Endothelial cell (in vitro differentiated cells): ENCODE data around the gene SORBS1. TPM values are rescaled to one million over a fixed set of nuclear protein-coding genes. Genes with fewer than 3 reads are reported as not detected.

Experiments
- DNase-seq: peaks from one replicate; pipeline ENCODE4 v3.0.0; 2021; ENCODE audit warnings: low spot score
- H3K27ac Mint-ChIP-seq: one replicate; pipeline ENCODE4 v1.8.0; 2021; ENCODE audit warnings: mixed read lengths, inconsistent platforms; ENCODE audit not compliant: unreplicated experiment
- H3K27me3 Mint-ChIP-seq: one replicate; pipeline ENCODE4 v1.8.0; 2021; ENCODE audit warnings: mild to moderate bottlenecking, moderate library complexity, mixed read lengths, inconsistent platforms; ENCODE audit not compliant: unreplicated experiment
- H3K36me3 Mint-ChIP-seq: one replicate; pipeline ENCODE4 v1.8.0; 2021; ENCODE audit warnings: mild to moderate bottlenecking, low read depth, mixed read lengths, inconsistent platforms; ENCODE audit not compliant: unreplicated experiment
- H3K4me1 Mint-ChIP-seq: one replicate; pipeline ENCODE4 v1.8.0; 2021; ENCODE audit warnings: mild to moderate bottlenecking, mixed read lengths, inconsistent platforms; ENCODE audit not compliant: unreplicated experiment
- H3K4me3 Mint-ChIP-seq: one replicate; pipeline ENCODE4 v1.8.0; 2021; ENCODE audit warnings: mild to moderate bottlenecking, mixed read lengths, inconsistent platforms; ENCODE audit not compliant: unreplicated experiment
- H3K9me3 Mint-ChIP-seq: one replicate; pipeline ENCODE4 v1.8.0; 2021; ENCODE audit warnings: mixed read lengths, inconsistent platforms; ENCODE audit not compliant: unreplicated experiment
- total RNA-seq: library from RNA; stranded (reverse); fragmentation: NEBNext Ultra II Directional; extraction: Animal tissue kit (Norgen Biotek cat#: 25700); gene quantifications from one replicate; pipeline ENCODE4 v1.2.1, GENCODE V29; 2021; ENCODE audit not compliant: unreplicated experiment
- TF ChIP-seq, protein P1 (sequence below): fragments of 200-600 bp; sonication (generic); IDR thresholded peaks from one replicate; pipeline ENCODE4 v1.5.0; 2021; ENCODE audit warnings: antibody characterized with exemption; ENCODE audit not compliant: unreplicated experiment

The SORBS1 gene
- total RNA-seq, 1 donor from 2014 or later = 103 TPM

- peaks cover 44% of the 10 kb centered on the region for H3K36me3 Mint-ChIP-seq
- no peaks in the 10 kb centered on the region for H3K27me3 Mint-ChIP-seq
- TF ChIP-seq, protein P1, sequence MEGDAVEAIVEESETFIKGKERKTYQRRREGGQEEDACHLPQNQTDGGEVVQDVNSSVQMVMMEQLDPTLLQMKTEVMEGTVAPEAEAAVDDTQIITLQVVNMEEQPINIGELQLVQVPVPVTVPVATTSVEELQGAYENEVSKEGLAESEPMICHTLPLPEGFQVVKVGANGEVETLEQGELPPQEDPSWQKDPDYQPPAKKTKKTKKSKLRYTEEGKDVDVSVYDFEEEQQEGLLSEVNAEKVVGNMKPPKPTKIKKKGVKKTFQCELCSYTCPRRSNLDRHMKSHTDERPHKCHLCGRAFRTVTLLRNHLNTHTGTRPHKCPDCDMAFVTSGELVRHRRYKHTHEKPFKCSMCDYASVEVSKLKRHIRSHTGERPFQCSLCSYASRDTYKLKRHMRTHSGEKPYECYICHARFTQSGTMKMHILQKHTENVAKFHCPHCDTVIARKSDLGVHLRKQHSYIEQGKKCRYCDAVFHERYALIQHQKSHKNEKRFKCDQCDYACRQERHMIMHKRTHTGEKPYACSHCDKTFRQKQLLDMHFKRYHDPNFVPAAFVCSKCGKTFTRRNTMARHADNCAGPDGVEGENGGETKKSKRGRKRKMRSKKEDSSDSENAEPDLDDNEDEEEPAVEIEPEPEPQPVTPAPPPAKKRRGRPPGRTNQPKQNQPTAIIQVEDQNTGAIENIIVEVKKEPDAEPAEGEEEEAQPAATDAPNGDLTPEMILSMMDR = no peak
- DNase-seq = no peak
- no peaks in the 10 kb centered on the region for H3K9me3 Mint-ChIP-seq
- H3K4me1 Mint-ChIP-seq = peaks cover 15% of the 10 kb centered on the region
- no peak overlapping the region for H3K4me3 Mint-ChIP-seq
- no peak overlapping the region for H3K27ac Mint-ChIP-seq
These were observed 183.2 kb downstream of the SORBS1 start for GRCh38 chr10:95377950-95378349.

DNA sequence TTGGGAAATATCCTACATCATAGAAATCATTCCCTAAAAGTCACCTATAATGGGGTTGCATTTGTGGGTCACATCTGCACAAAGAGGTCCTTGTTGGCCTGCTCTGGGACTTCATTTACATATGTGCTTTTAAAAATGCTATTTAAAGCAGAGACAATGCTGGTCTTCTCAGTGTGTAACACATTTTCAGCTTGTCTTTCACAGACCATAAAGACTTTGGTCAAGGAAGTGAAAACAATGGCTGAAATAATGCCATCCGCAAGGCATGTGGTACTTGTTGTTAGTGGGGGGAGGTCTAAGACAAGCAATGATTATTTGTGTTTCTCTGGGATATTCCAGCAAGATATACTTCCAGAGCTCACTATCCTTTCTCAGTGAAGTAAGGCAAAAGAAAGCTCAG is 185.8 kb downstream of the SORBS1 start:
- Mint-ChIP-seq H3K4me1 (peaks cover 24% of the 10 kb centered on the region), H3K27me3 (no peaks in the 10 kb centered on the region), H3K36me3 (peaks cover 40% of the 10 kb centered on the region), H3K4me3 (no peak overlapping the region), H3K9me3 (no peaks in the 10 kb centered on the region), H3K27ac (no peak overlapping the region)
- DNase-seq = no peak
- TF ChIP-seq, protein P1 = no peak

- peaks cover 24% of the 10 kb centered on the region for H3K4me1 Mint-ChIP-seq
- peak overlapping the region; percentile 8 for H3K4me3 Mint-ChIP-seq
- peak; percentile 81 for DNase-seq
- no peak overlapping the region for H3K27ac Mint-ChIP-seq
- H3K9me3 Mint-ChIP-seq = no peaks in the 10 kb centered on the region
- TF ChIP-seq, protein P1 = peak; percentile 97
- peaks cover 34% of the 10 kb centered on the region for H3K36me3 Mint-ChIP-seq
- H3K27me3 Mint-ChIP-seq = no peaks in the 10 kb centered on the region
These were observed 186.5 kb downstream of the SORBS1 start for GRCh38 chr10:95374597-95375209.

GRCh38 chr10:95373660-95374059 is 187.5 kb downstream of the SORBS1 start:
- TF ChIP-seq, protein P1 = no peak

DNA sequence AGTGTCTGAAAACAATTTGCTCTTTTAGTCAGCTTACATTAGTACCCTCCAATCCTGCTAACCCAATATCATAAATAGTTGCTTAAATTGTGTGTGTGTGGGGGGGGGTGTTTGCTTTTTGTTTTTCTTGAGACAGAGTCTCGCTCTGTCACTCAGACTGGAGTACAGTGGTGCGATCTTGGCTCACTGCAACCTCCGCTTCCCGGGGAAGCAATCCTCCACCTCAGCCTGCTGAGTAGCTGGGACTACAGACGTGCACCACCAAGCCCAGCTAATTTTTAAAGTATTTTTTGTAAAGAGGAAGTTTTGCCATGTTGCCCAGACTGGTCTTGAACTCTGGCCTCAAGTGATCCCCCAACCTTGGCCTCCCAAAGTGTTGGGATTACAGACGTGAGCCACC is 196.8 kb downstream of the SORBS1 start:
- H3K36me3 Mint-ChIP-seq = peaks cover 7% of the 10 kb centered on the region
- TF ChIP-seq, protein P1 = no peak
- peaks cover 14% of the 10 kb centered on the region for H3K27me3 Mint-ChIP-seq
- H3K27ac Mint-ChIP-seq = no peak overlapping the region
- H3K4me3 Mint-ChIP-seq = no peak overlapping the region
- peaks cover 16% of the 10 kb centered on the region for H3K4me1 Mint-ChIP-seq
- no peaks in the 10 kb centered on the region for H3K9me3 Mint-ChIP-seq
- DNase-seq = no peak

More at GRCh38 chr10:95373660-95374059, 187.5 kb downstream of the SORBS1 start:
- Mint-ChIP-seq H3K27ac (no peak overlapping the region), H3K9me3 (no peaks in the 10 kb centered on the region), H3K27me3 (peaks cover 6% of the 10 kb centered on the region), H3K4me1 (peaks cover 24% of the 10 kb centered on the region), H3K36me3 (peaks cover 27% of the 10 kb centered on the region), H3K4me3 (no peak overlapping the region)
- DNase-seq = no peak
